ENCODE measurements around the gene TSPEAR.
"Not testable (repeated sequence)": the region's sequence is repeated elsewhere in the genome, so short reads cannot be mapped to it uniquely, and the experiment has no call there.

The TSPEAR gene

DNA sequence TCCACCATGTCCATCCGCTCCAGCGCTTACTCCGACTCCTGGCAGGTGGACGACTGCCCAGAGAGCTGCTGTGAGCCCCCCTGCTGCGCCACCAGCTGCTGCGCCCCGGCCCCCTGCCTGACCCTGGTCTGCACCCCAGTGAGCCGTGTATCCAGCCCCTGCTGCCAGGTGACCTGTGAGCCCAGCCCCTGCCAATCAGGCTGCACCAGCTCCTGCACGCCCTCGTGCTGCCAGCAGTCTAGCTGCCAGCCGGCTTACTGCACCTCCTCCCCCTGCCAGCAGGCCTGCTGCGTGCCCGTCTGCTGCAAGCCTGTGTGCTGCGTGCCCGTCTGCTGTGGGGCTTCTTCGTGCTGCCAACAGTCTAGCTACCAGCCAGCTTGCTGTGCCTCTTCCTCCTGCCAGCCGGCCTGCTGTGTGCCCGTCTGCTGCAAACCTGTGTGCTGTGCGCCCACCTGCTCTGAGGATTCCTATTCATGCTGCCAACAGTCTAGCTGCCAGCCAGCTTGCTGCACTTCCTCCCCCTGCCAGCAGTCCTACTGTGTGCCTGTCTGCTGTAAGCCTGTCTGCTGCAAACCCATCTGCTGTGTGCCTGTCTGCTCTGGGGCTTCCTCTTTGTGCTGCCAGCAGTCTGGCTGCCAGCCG lies 84.1 kb downstream of the TSPEAR start:
- DNase-seq (ENCODE audit: low read depth in 3 of 3) = not testable (repeated sequence)

DNA sequence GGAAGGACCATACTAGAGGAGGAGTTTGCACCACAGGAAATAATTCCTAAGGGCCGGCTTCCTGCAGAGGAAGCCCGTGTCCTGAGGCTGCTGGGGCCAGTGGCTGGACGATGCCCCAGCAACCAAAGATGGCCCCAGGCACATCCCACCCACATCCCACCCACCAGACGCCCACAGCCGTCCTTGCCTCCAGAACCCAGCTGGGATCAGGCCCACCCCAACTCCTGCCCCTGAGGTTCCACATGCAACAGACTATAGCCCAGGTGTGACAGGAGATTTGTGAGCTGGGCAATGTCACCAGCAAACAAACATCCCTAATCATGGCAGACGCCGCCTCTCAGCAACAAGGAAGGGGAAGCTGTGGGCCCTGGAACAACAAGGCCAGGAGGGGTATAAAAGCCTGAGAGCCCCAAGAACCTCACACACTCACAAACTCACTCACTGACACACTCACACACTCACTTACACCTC lies 84.7 kb downstream of the TSPEAR start, which contains the start of gene KRTAP10-9:
Gene KRTAP10-9 (plus strand): TSS at position 421 of the 471 bp plus-strand sequence. CDS start 79 bp downstream, outside the sequence.
- no peak for DNase-seq (ENCODE audit: low read depth in 3 of 3)

DNA sequence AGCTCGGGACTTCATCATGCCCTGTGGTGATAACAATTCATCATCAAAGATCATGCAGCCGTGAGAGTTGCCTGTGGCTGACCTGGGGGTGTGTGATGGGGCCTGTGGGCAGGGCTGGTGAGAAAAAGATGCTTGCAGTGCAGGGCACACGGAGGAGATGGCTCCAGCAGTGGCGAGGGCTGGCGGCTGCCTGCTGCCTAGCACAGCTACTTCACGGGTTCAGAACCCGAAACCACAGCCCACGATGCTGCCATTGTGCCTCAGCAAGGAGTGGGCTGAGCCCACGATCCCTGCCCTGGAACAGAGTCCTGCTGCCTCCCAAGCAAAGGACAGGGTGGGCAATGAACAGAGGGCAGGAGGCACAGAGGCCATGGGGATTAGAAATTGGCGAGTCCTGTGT lies 85.1 kb downstream of the TSPEAR start:
- no peak for DNase-seq (ENCODE audit: low read depth in 3 of 3)

DNA sequence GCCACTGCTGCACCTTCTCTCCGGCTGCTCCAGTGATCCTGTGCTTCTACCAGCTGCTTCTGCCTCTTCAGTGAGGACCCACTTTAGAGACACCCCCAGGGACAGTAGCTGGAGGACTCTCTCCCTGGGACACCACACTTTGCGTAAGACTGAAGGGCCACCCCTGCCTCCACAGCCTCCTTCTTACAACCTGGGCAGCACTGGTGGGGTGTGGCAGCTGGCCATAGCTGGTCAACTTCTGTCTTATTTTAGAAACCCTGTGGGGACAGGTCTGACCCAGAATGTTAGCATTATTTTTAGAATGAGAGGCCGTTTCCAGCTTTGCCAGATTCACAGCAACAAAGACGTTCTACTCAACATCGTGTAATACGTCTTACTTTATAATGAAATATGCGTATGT lies 85.6 kb downstream of the TSPEAR start:
- no peak for DNase-seq (ENCODE audit: low read depth in 3 of 3)

DNA sequence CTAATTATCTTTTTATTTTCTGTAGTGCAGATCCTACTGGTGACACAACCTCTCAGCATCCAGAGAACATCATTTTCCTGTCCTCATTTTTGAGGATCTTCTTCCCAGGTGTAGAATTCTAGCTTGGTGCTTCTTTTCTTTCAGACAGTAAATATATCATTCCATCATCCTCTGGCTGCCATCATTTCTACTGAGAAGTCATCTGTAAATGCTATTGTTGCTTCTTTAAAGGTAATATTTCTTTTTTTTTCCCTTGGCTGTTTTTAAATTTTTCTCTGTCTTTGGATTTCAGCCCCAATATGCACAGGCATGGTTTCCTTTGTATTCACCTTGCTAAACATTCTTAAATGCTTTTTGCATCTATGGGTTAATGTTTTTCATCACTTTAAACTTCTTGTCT lies 87.8 kb downstream of the TSPEAR start:
- no peak for DNase-seq (ENCODE audit: low read depth in 3 of 3)

DNA sequence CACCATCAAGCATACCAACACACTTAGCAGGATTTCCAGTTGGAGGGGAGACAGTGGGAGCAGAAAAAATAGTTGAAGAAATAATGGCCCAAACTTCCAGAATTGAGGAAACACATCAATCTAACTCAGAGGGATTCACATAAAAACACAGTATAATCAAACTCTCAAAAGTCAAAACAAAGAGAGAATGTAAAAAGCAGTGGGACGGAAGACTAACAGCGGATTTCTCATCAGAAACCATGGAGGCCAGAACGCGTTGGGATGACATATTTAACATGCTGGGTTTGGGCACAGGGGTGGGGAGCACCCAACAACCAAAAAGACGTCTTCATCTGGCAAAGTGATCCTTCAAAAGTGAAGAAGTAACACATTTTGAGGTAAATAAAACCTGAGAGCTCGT lies 91.5 kb downstream of the TSPEAR start:
- no peak for DNase-seq (ENCODE audit: low read depth in 3 of 3)

GRCh38 chr21:44618909-44619308 lies 92.5 kb downstream of the TSPEAR start:
- peak; percentile 8 to 20 (median 20) for DNase-seq (ENCODE audit: low read depth in 3 of 3)

- no peak for DNase-seq (ENCODE audit: low read depth in 3 of 3)
Observed at GRCh38 chr21:44618504-44618903, 92.9 kb downstream of the TSPEAR start.

- DNase-seq (ENCODE audit: low read depth in 3 of 3) = no peak
Observed at GRCh38 chr21:44617071-44617501, 94.3 kb downstream of the TSPEAR start.

- DNase-seq (ENCODE audit: low read depth in 3 of 3) = no peak
Observed at GRCh38 chr21:44616591-44616926, 94.8 kb downstream of the TSPEAR start.

DNA sequence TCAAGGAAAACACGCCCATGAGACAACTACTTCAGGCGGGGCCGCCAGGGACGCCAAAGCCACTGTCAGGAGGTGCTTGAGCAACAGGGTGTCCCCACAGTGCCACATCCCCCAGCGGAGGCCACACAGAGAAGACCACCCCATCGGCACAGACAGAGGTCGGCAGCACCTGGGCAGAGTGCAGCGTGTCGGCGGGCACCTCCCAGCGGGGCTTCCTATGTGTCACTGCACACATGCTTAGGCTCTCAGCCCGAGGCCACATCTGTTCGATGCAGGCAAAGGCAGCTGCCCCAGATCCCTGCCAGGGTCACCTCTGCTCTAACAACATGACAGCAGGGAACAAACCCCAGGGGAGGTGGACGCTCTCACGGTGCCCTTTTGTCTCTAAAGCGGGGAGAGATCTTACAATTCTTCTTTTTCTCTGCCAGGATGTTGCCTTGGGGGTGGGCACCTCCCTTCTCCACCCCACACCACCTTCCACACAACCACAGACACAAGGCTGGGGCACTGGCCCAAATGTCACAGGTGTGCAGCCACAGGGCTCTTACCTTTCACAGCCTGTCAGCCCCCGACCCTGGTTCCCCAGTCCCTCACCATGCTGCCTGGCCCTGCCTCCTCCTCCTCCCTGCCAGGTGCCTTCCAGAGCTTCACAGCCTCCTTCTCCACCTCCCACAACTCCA lies 95.3 kb downstream of the TSPEAR start:
- no peak for DNase-seq (ENCODE audit: low read depth in 3 of 3)

- DNase-seq (ENCODE audit: low read depth in 3 of 3) = no peak
Observed at GRCh38 chr21:44615466-44615865, 95.9 kb downstream of the TSPEAR start.

- no peak for DNase-seq (ENCODE audit: low read depth in 3 of 3)
Observed at GRCh38 chr21:44614961-44615391, 96.4 kb downstream of the TSPEAR start.

- no peak for DNase-seq (ENCODE audit: low read depth in 3 of 3)
Observed at GRCh38 chr21:44614161-44614631, 97.2 kb downstream of the TSPEAR start.

DNA sequence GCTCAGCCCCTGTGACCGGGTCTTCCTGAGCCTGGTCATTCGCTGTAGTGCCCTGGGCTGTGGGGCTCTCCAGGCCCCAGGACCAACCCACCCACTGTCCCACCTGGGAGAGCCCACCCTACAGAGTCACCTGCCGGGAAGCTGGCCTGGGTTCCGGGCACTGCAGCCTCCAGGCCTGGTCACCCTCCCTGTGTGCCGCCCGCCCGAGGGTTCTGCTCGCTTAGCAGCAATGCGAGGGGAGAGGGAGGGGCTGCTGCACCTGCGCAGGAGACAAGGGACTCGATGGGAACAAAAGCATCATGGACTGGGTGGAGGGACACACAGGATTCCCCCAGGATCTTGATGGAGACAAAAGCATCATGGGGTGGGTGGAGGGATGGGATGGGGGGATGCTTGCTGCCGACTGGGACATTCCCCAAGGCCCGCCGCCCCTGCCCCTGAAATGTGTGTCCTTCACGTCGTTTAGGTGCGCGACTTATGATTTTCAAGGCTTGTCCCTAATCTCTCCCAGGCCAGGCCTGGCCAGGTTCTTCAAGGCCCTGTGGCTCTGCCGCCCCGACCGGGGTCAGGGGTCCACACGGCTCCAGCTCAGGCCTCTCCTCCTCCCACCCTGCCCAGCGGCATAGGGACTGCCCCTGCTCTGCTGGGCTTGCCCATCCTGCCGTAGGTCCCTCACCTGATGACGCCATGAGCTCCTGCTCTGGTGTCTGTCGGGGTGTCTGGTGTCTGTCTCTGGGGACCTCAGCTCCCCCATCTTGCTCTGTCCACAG lies 97.8 kb downstream of the TSPEAR start:
- DNase-seq (ENCODE audit: low read depth in 3 of 3) = no peak

- no peak for DNase-seq (ENCODE audit: low read depth in 3 of 3)
Observed at GRCh38 chr21:44612669-44613229, 98.6 kb downstream of the TSPEAR start.

DNA sequence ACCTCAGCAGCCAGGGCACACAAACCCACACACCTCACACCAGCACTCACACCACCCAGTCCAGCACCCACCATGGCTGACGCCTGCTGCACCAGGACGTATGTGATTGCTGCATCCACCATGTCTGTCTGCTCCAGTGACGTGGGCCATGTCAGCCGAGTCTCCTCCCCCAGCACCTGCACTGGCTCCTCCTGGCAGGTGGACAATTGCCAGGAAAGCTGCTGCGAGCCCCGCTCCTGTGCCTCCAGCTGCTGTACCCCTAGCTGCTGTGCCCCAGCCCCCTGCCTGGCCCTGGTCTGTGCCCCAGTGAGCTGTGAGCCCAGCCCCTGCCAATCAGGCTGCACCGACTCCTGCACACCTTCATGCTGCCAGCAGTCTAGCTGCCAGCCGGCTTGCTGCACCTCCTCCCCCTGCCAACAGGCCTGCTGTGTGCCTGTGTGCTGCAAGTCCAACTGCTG lies 99.3 kb downstream of the TSPEAR start, which contains the start of gene KRTAP10-8:
Gene KRTAP10-8 (plus strand): TSS at position 51 of the 458 bp plus-strand sequence. CDS start 22 bp downstream, at position 73.
- DNase-seq (ENCODE audit: low read depth in 3 of 3) = no peak

DNA sequence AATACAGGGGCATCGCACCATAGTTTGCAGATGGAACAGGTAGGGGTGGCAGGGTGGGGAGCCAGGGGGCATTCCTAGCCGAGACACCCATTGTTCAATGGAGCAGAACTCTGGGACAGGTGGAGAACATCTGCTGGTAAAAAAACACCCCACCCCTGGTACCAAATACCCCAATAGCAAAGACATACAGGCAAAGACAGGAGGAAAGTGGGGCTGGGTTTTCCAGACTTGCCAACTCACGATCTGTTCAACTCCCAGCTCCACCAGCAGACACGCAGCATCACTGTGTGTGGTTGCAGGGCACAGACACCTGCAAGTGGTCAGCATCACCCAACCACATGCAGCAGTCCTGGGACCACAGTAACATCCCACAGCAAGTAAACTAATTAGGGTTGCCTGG lies 99.8 kb downstream of the TSPEAR start:
- no peak for DNase-seq (ENCODE audit: low read depth in 3 of 3)

DNA sequence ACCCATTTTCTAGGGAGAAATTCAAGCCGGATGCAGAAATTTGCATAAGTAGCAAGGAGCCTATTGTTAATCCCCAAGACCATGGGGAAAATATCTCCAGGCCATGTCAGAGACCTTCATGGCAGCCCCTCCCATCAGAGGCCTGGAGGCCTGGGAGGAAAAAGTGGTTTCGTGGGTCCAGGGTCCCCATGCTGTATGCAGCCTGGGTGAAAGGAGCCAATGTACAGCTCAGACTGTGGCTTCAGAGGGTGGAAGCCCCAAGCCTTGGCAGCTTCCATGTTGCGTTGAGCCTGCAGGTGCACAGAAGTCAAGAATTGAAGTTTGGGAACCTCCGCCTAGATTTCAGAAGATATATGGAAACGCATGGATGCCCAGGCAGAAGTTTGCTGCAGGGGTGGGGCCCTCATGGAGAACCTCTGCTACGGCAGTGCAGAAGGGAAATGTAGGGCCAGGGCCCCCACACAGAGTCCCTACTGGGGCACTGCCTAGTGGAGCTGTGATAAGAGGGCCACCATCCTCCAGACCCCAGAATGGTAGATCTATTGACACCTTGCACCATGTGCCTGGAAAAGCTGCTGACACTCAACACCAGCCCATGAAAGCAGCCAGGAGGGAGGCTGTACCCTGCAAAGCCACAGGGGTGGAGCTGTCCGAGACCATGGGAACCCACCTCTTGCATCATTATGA lies 101.1 kb downstream of the TSPEAR start:
- not testable (repeated sequence) for DNase-seq (ENCODE audit: low read depth in 3 of 3)

- no peak for DNase-seq (ENCODE audit: low read depth in 3 of 3)
Observed at GRCh38 chr21:44609193-44609592, 102.2 kb downstream of the TSPEAR start.

DNA sequence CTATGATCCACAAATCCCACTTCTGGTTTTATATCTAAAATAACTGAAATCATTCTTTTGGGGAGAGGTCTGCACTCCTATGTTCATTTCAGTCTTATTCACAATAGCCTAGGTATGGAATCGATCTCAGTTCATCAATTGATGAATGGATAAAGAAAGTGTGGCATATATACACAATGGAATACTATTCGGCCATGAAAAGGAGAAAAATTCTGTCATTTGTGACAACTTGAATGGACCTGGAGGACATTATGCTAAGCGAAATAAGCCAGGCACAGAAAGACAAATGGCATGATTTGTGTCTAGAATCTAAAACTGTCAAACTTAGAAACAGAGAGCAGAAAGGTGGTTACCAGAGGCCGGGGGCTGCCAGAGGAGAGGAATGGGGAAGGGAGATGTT lies 104.9 kb downstream of the TSPEAR start:
- DNase-seq (ENCODE audit: low read depth in 3 of 3) = no peak
